Heart left ventricle (tissue), 16 donors: ENCODE data around the gene BTG2. TPM values are rescaled to one million over a fixed set of nuclear protein-coding genes. Genes with fewer than 3 reads are reported as not detected.

ENCODE experiments used
- ATAC-seq, 4 donors: fragments of 200-7000 bp; cut with Tn5 transposase; one replicate each; pipeline ENCODE4 v1.9.1; 2020 to 2022; ENCODE audit warnings: moderate library complexity in 4 of 4, mild to moderate bottlenecking in 3 of 4, moderate number of reproducible peaks in 1 of 4
- DNase-seq, 5 donors: peaks; one replicate each; pipeline ENCODE4 v3.0.0-alpha.2; 2020
- H3K27ac ChIP-seq, 12 donors: fragments of 200-600 bp; sonication (generic) in 4 of 12; one replicate each; pipeline versions ENCODE4 v1.5.0 to v1.8.0; 2016 to 2022; ENCODE audit warnings: mild to moderate bottlenecking in 2 of 12
- H3K27me3 ChIP-seq, 9 donors: fragments of 200-600 bp; sonication (generic) in 2 of 9; one replicate each; pipeline versions ENCODE4 v1.5.1 to v1.8.0; 2016 to 2022; ENCODE audit warnings: mild to moderate bottlenecking in 3 of 9
- H3K36me3 ChIP-seq, 9 donors: fragments of 200-600 bp; sonication (generic) in 2 of 9; one replicate each; pipeline versions ENCODE4 v1.5.0 to v1.8.0; 2018 to 2022; ENCODE audit warnings: mild to moderate bottlenecking in 2 of 9
- H3K4me1 ChIP-seq, 12 donors: fragments of 200-600 bp; sonication (generic) in 4 of 12; one replicate each; pipeline versions ENCODE4 v1.5.0 to v1.8.0; 2016 to 2022; ENCODE audit warnings: mild to moderate bottlenecking in 3 of 12
- H3K4me3 ChIP-seq, 12 donors: fragments of 200-600 bp; sonication (generic) in 4 of 12; one replicate each; pipeline versions ENCODE4 v1.5.0 to v1.8.0; 2017 to 2022; ENCODE audit warnings: mild to moderate bottlenecking in 9 of 12, moderate library complexity in 4 of 12
- H3K9me3 ChIP-seq, 12 donors: fragments of 200-600 bp; sonication (generic) in 4 of 12; one replicate each; pipeline versions ENCODE4 v1.5.0 to v1.8.0; 2016 to 2022; ENCODE audit warnings: mild to moderate bottlenecking in 1 of 12
- POLR2A ChIP-seq, 2 donors: fragments of 450-650 bp; IDR thresholded peaks; one replicate each; pipeline ENCODE4 v1.6.1; 2017; ENCODE audit warnings: antibody characterized with exemption in 2 of 2, mild to moderate bottlenecking in 2 of 2, moderate library complexity in 2 of 2
- WGBS, 4 donors: extraction: QIAGEN DNeasy Blood & Tissue Kit in 2 of 4; methylation state at CpG; one replicate each; pipeline versions ENCODE4 v1.1.5 to v1.1.7; 2013 to 2018; 5-methylcytosine and 5-hydroxymethylcytosine counted together
- intact Hi-C, 10 donors: fragments of 100-400 bp; cut with DNase I; formaldehyde crosslinking; loops; one replicate each; pipeline versions ENCODE4 v1.11.1 to v1.14.2; 2022
- polyA plus RNA-seq, 2 donors: library from polyadenylated mRNA; stranded (reverse); fragments of 200-250 nt; gene quantifications; one replicate each; pipeline ENCODE4 v1.2.3, GENCODE V29; 2013
- total RNA-seq, 9 donors: library from RNA; depleted of rRNA in 2 of 9; stranded (reverse); fragments of >200 nt in 2 of 9; fragmentation: NEBNext Ultra II Directional in 3 of 9; extraction: Animal tissue kit (Norgen Biotek cat#: 25700) in 3 of 9; gene quantifications; one replicate each; pipeline versions ENCODE4 v1.1.0 to v1.2.4, GENCODE V29; 2016 to 2023
- TF ChIP-seq, protein P1 (sequence below), 12 donors: fragments of 200-600 bp; sonication (generic) in 4 of 12; IDR thresholded peaks; one replicate each; pipeline versions ENCODE4 v1.5.0 to v1.8.0; 2018 to 2022; ENCODE audit warnings: antibody characterized with exemption in 12 of 12, mild to moderate bottlenecking in 5 of 12
- donor health status: ischemic (EF 13 %, LVEDD 7.1; RV severe dilation, severe dysfunction).
- donor health status: healthy with polysubstance abuse.
- donor health status: DM: no; HTN: yes; CAD: no.
- donor health status: DM: no; HTN: no; CAD: no.
- donor health status: ischemic (EF 25% LVEDD 6.9; RV normal size, moderate dysfunction).
- donor health status: ischemic (EF 25% LVEDD 5.7; RV mildly dilated, moderate dysfunction).
- donor health status: healthy.
- donor health status: DM: yes; HTN: yes; CAD: no.
- donor health status: ischemic (EF 35%, LVEDD 5.7; RV mildly dilated, moderate dysfunction).
- donor health status: nonischemic (EF 11% LVEDD 7.7; RV severe dilation, severe dysfunction).
- donor health status: DM: yes; HTN: yes; CAD: no.
- donor health status: PGD.
- donor health status: ischemic (EF 29% LVEDD 5.4; RV normal size, mild dysfunction).
- donor health status: nonischemic (EF 23%, LVEDD 6.1; RV moderate dilation, normal function).

The BTG2 gene
- total and polyA plus RNA-seq, 11 donors = 23.8 to 174 (median 42.1) TPM

DNA sequence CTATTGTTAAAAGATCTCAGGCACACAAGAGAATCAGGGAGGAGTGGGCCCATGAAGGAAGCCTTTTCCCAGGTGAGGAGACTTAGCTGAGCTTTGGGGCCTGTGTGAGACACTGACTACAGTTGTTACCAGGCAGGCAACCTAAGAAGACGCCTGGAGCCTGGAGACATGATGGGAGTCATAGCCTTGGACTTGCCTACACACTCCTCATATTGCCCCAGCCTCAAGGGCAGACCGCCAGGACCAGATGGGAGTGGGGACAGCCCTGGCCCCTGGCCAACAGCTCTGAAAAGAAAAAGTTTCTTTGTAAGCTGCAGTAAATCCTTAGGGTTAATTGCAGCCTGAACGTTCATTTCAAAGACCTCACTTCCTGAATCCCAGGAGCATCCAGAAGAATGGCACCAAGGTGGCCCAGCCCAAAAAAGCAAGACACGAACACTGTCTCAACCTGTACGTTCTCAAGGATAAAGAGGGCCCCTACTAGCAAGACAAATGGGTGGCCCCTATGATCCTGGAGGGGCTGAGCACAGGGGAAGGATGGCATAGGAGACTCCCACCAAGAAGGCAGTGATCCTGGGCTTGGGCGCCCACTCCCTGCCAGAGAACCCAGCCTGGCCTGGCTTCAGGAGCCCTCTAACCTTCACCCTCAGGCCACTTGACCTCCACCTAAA lies 33.2 kb upstream of the BTG2 start:
- DNase-seq (no peak), ATAC-seq (no peak)
- WGBS, 4 donors = 67 to 81% (median 77%) methylated on average over 6 of the region's 6 CpGs
- Histone ChIP-seq H3K4me1 (peaks cover 0 to 73% (median 48%) of the 10 kb centered on the region in 12 donors), H3K27ac (peak overlapping the region in 1 of 12 donors; percentile 96), H3K27me3 (no peaks in the 10 kb centered on the region), H3K9me3 (no peaks in the 10 kb centered on the region), H3K4me3 (no peak overlapping the region), H3K36me3 (no peaks in the 10 kb centered on the region)
- intact Hi-C loops = loop anchor here (2.0 to 10.0 kb wide), 12 partner anchors 35 to 433 kb away; partner anchors contain the start of gene BTG2 (in 3 of the 10)
- TF ChIP-seq POLR2A (IDR thresholded peaks at IDR 0.05) = no peak
- TF ChIP-seq, protein P1, sequence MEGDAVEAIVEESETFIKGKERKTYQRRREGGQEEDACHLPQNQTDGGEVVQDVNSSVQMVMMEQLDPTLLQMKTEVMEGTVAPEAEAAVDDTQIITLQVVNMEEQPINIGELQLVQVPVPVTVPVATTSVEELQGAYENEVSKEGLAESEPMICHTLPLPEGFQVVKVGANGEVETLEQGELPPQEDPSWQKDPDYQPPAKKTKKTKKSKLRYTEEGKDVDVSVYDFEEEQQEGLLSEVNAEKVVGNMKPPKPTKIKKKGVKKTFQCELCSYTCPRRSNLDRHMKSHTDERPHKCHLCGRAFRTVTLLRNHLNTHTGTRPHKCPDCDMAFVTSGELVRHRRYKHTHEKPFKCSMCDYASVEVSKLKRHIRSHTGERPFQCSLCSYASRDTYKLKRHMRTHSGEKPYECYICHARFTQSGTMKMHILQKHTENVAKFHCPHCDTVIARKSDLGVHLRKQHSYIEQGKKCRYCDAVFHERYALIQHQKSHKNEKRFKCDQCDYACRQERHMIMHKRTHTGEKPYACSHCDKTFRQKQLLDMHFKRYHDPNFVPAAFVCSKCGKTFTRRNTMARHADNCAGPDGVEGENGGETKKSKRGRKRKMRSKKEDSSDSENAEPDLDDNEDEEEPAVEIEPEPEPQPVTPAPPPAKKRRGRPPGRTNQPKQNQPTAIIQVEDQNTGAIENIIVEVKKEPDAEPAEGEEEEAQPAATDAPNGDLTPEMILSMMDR (IDR thresholded peaks at IDR 0.05) = no peak

DNA sequence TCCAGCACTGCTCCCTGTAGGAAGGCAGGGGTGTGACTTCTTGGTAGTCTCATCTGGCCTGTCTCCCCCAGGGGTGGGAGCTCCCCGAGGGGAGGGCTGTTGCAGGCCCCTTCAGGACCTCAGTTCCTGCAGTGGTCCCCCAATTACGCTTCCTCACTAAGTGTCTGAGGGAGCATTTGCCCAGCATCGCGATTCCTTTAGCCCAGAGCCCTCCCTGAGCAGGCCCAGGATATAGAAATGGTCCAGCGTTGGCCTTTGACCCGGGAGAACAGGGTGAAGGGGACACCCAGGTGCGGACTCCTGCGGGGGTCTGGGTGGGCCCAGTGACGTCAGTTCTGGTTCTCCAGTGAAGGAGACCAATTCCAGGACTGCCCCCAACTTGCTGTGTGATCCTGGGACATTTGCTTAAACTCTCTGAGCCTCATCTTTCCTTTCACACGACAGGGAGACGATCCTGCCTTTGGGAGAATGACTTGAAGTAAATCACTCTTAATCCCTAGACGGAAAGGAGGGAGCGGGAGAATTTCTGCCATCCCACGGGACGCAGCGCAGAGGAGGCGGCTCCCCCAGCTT lies 32.6 kb upstream of the BTG2 start:
- ATAC-seq (no peak), DNase-seq (no peak)
- Histone ChIP-seq H3K36me3 (no peaks in the 10 kb centered on the region), H3K4me1 (peaks cover 2 to 77% (median 53%) of the 10 kb centered on the region in 12 donors), H3K27ac (peak overlapping the region in 8 of 12 donors; percentile 48 to 98 (median 92)), H3K4me3 (peak overlapping the region in 9 of 12 donors; percentile 29 to 54 (median 40)), H3K9me3 (no peaks in the 10 kb centered on the region), H3K27me3 (no peaks in the 10 kb centered on the region)
- intact Hi-C loops = loop anchor here (1.0 to 10.0 kb wide), 15 partner anchors 34 to 432 kb away; partner anchors contain the start of gene BTG2 (in 3 of the 10)
- TF ChIP-seq POLR2A (IDR thresholded peaks at IDR 0.05) = no peak
- TF ChIP-seq, protein P1 (IDR thresholded peaks at IDR 0.05) = no peak
- 24 to 52% (median 29%) methylated on average over 5 to 17 of the region's 17 CpGs for WGBS, 4 donors

DNA sequence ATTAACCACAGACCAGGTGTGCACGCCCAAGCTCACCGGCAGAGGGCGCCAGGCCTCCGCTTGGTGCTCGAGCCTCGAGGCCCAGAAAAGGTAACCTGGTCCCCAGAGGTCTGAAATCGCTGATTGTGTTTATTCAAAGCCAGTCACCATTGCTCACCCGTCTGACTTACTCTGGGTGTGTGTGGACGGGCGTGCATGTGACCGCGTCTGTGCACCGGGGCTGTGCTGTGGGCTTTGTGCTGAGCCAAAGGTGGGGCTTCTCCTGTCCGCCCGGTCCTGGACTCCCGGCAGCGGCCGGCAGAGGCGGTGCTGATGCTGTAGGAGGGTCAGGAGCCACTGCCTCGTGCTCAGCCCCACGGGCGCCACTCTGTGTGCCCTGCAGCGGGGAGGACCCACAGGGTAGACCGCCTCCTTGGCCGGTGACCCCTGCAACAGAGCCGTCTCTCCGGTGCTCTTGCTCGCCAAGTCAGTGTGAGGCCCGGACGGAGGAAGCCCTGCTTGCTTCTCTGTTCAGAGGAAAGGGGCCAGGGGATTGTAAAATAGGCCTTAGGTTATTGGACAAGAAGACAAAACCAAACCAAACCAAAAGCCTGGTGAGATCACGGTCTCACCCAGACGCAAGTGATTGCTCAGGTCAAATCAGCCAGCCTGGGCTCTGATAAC lies 32.0 kb upstream of the BTG2 start:
- ATAC-seq (peak; percentile 50 to 76 (median 62)), DNase-seq (peak; percentile 86 to 94 (median 88))
- Histone ChIP-seq H3K4me1 (peaks cover 7 to 81% (median 57%) of the 10 kb centered on the region in 12 donors), H3K36me3 (no peaks in the 10 kb centered on the region), H3K27me3 (no peaks in the 10 kb centered on the region), H3K4me3 (peak overlapping the region in 10 of 12 donors; percentile 29 to 54 (median 40)), H3K27ac (peak overlapping the region; percentile 8 to 98 (median 89)), H3K9me3 (no peaks in the 10 kb centered on the region)
- WGBS, 4 donors = 14 to 21% (median 17%) methylated on average over 16 to 32 of the region's 32 CpGs
- intact Hi-C loops = loop anchor here (1.0 to 10.0 kb wide), 15 partner anchors 33 to 431 kb away; partner anchors contain the start of gene BTG2 (in 3 of the 10)
- TF ChIP-seq, protein P1 (IDR thresholded peaks at IDR 0.05) = peak; percentile 95 to 100 (median 98)
- peak in 1 of 2 donors; percentile 34 for TF ChIP-seq POLR2A (IDR thresholded peaks at IDR 0.05)
